GM12878 (cell line): ENCODE results near the gene SNTA1. TPM values are rescaled to one million over a fixed set of nuclear protein-coding genes. Genes with fewer than 3 reads are reported as not detected.

Source experiments
- ATAC-seq: fragments of 200-7000 bp; cut with Tn5 transposase; 3 replicates; pipeline ENCODE4 v1.9.1; 2020; ENCODE audit warnings: mild to moderate bottlenecking, moderate library complexity
- BruUV-seq: library from RNA; stranded (reverse); fragments of 400-500 nt; replicated peaks from 2 replicates; lab custom pipeline; 2021; lab: Mats Ljungman, UMichigan
- CTCF ChIA-PET: fragments of 300-600 bp; sonication (Branson Sonifier 250); formaldehyde crosslinking; extraction: SDS; loops from one replicate; lab custom pipeline; 2021; ENCODE audit warnings: inconsistent platforms; lab: Yijun Ruan, JAX
- POLR2A ChIA-PET: fragments of 350-600 bp; formaldehyde crosslinking; extraction: SDS; loops from one replicate; lab custom pipeline; 2021; ENCODE audit warnings: inconsistent platforms; lab: Charles Lee
- RAD21 ChIA-PET: fragments of 300-600 bp; sonication (Branson Sonifier 250); formaldehyde crosslinking; loops from one replicate; lab custom pipeline; 2023; ENCODE audit warnings: antibody characterized with exemption; ENCODE audit not compliant: unreplicated experiment; lab: Charles Lee
- SMC1A ChIA-PET: fragments of 300-600 bp; sonication (Branson Sonifier 250); formaldehyde crosslinking; loops from one replicate; lab custom pipeline; 2023; ENCODE audit not compliant: unreplicated experiment, uncharacterized antibody; lab: Charles Lee
- DNase-seq: peaks from one replicate; pipeline ENCODE4 v3.0.0-alpha.2; 2011; ENCODE audit warnings: low read depth, low spot score
- FAIRE-seq: peaks from 3 replicates; lab custom pipeline; 2011; peaks lifted over from hg19 to GRCh38; lab: Jason Lieb, UNC
- H2AFZ ChIP-seq: 2 replicates; pipeline ENCODE4 v1.6.0; 2011; ENCODE audit warnings: low read depth, low read length, control low read depth; ENCODE audit not compliant: control insufficient read depth
- H3K27ac ChIP-seq: 2 replicates; pipeline ENCODE4 v1.5.1; 2011; ENCODE audit warnings: control low read depth; ENCODE audit not compliant: control insufficient read depth, insufficient read depth
- H3K27me3 ChIP-seq, 2 experiments: replicated peaks in 1 of 2; 2 replicates each; pipeline versions ENCODE4 v1.6.0 to v1.6.1; 2011; ENCODE audit warnings: low read length in 1 of 2; ENCODE audit not compliant: control insufficient read depth in 2 of 2, insufficient read depth in 2 of 2
- H3K36me3 ChIP-seq, 2 experiments: 2 replicates each; pipeline ENCODE4 v1.5.1; 2011; ENCODE audit warnings: low read length in 1 of 2; ENCODE audit not compliant: control insufficient read depth in 2 of 2, insufficient read depth in 2 of 2
- H3K4me1 ChIP-seq: 2 replicates; pipeline ENCODE4 v1.6.1; 2011; ENCODE audit warnings: mild to moderate bottlenecking, low read length, moderate library complexity, mixed read lengths; ENCODE audit not compliant: control insufficient read depth, insufficient read depth
- H3K4me2 ChIP-seq: 2 replicates; pipeline ENCODE4 v1.6.0; 2011; ENCODE audit warnings: control low read depth; ENCODE audit not compliant: control insufficient read depth, insufficient read depth
- H3K4me3 ChIP-seq: fragments of 200-600 bp; sonication (generic); 2 replicates; pipeline ENCODE4 v1.5.1; 2016
- H3K79me2 ChIP-seq: 2 replicates; pipeline ENCODE4 v1.6.0; 2011; ENCODE audit warnings: low read length; ENCODE audit not compliant: control insufficient read depth, insufficient read depth
- H3K9ac ChIP-seq: 2 replicates; pipeline ENCODE4 v1.8.0; 2011; ENCODE audit warnings: low read length, control low read depth, mixed read lengths; ENCODE audit not compliant: control insufficient read depth, insufficient read depth
- H3K9me3 ChIP-seq: replicated peaks from 3 replicates; pipeline ENCODE4 v1.5.1; 2011; ENCODE audit warnings: mild to moderate bottlenecking, low read length; ENCODE audit not compliant: control insufficient read depth, insufficient read depth
- H4K20me1 ChIP-seq: 2 replicates; pipeline ENCODE4 v1.6.0; 2011; ENCODE audit not compliant: control insufficient read depth, insufficient read depth
- ATF3 ChIP-seq: IDR thresholded peaks from 2 replicates; pipeline ENCODE4 v1.6.1; 2011; ENCODE audit warnings: low read depth, mild to moderate bottlenecking, low read length, moderate library complexity, borderline replicate concordance; ENCODE audit errors: extremely low read depth
- BACH1 ChIP-seq: fragments of 450-650 bp; IDR thresholded peaks from 2 replicates; pipeline ENCODE4 v1.6.1; 2017; ENCODE audit warnings: mild to moderate bottlenecking, borderline replicate concordance
- IKZF2 ChIP-seq, 2 experiments: fragments of 450-650 bp; IDR thresholded peaks; 2 replicates each; pipeline ENCODE4 v1.6.1; 2017; ENCODE audit warnings: mild to moderate bottlenecking in 2 of 2, moderate library complexity in 2 of 2
- RAD51 ChIP-seq: fragments of 450-650 bp; IDR thresholded peaks from 2 replicates; pipeline ENCODE4 v1.6.1; 2016; ENCODE audit warnings: moderate library complexity, mild to moderate bottlenecking, inconsistent platforms
- SMAD1 ChIP-seq: fragments of 450-650 bp; IDR thresholded peaks from 2 replicates; pipeline ENCODE4 v1.6.1; 2018; ENCODE audit warnings: mild to moderate bottlenecking, low read depth; ENCODE audit not compliant: partially characterized antibody
- SMC3 ChIP-seq: IDR thresholded peaks from 2 replicates; pipeline ENCODE4 v1.6.1; 2011; ENCODE audit warnings: low read length, improper control_type of control experiment, borderline replicate concordance
- WGBS: methylation state at CpG from one replicate; pipeline ENCODE4 v1.1.6; 2016; ENCODE audit warnings: low lambda C conversion rate; ENCODE audit not compliant: insufficient replicate concordance, insufficient coverage; ENCODE audit errors: missing lambda C conversion rate; 5-methylcytosine and 5-hydroxymethylcytosine counted together
- in situ Hi-C: fragments of 300-500 bp; cut with MboI; formaldehyde crosslinking; loops from 9 replicates; pipeline ENCODE4 v1.14.3; 2018; ENCODE audit warnings: mixed read lengths
- intact Hi-C: fragments of 100-400 bp; cut with micrococcal nuclease; formaldehyde crosslinking; loops from one replicate; pipeline ENCODE4 v1.14.2; 2022; ENCODE audit not compliant: unreplicated experiment
- polyA plus RNA-seq, 11 experiments: library from polyadenylated mRNA; depleted of rRNA in 4 of 11; unstranded in 6 of 11; stranded (reverse) in 5 of 11; fragments of >200 nt; fragmentation: Nextera tagmentation in 4 of 11; fragmentation: Illumina TruSeq in 1 of 11; extraction: Ambion mirVana in 4 of 11; extraction: Trizol in 1 of 11; gene quantifications; 1 replicate in 1 of 11; 2 replicates in 10 of 11; pipeline versions ENCODE4 v1.2.1 to v1.2.3, GENCODE V29; 2011 to 2016; ENCODE audit warnings: inconsistent platforms in 2 of 11, missing spikeins in 2 of 11, low read depth in 1 of 11
- total RNA-seq, 4 experiments: library from RNA; depleted of rRNA in 3 of 4; stranded (reverse); fragments of >200 nt in 3 of 4; fragmentation: Illumina TruSeq in 1 of 4; extraction: Trizol in 1 of 4; gene quantifications; 2 replicates each; pipeline versions ENCODE4 v1.2.1 to v1.2.3, GENCODE V29; 2013 to 2021

Gene SNTA1
- total and polyA plus RNA-seq, 10 of the 15 experiments (the other 5 are each of a cell fraction or from before 2014, with no cell fraction given), result 0.26 to 5.1 (median 1.8) TPM

- no peaks in the 10 kb centered on the region for H3K79me2 ChIP-seq
- H3K27me3 ChIP-seq, result no peaks in the 10 kb centered on the region
- H3K27ac ChIP-seq, result no peak overlapping the region
- DNase-seq (no peak), ATAC-seq (no peak), FAIRE-seq (no peak)
- 86% methylated on average over 4 of the region's 4 CpGs for WGBS
- no peak overlapping the region for H3K4me3 ChIP-seq
- intact Hi-C loops (no loop called here), in situ Hi-C loops (no loop called here)
- no peaks in the 10 kb centered on the region for H4K20me1 ChIP-seq
- no peaks in the 10 kb centered on the region; the same call in 1 of the 2 replicates for H3K4me1 ChIP-seq
- POLR2A ChIA-PET, result no interaction called here
- BruUV-seq, result no TSS peak
- peaks cover 2 to 10% of the 10 kb centered on the region in 2 experiments for H3K36me3 ChIP-seq
- RAD21 ChIA-PET, result interaction anchor here (0.6 to 1.0 kb wide), 2 partner anchors 295 to 1120 kb away, joined by 3 to 4 read pairs; no protein-coding TSS in a partner anchor
- SMC1A ChIA-PET, result no interaction called here
- H2AFZ ChIP-seq, result no peak overlapping the region
- H3K9me3 ChIP-seq, result no peaks in the 10 kb centered on the region
- no peak overlapping the region for H3K4me2 ChIP-seq
- no peak overlapping the region for H3K9ac ChIP-seq
- CTCF ChIA-PET, result interaction anchor here (0.7 kb wide), 1 partner anchor 16 kb away, joined by 3 read pairs; no protein-coding TSS in a partner anchor
- TF ChIP-seq ATF3, result no peak
- TF ChIP-seq IKZF2 (IDR thresholded peaks at IDR 0.05), result no peak
- no peak for TF ChIP-seq SMC3
Measured at GRCh38 chr20:33372993-33373441, 70.5 kb downstream of the SNTA1 start.

GRCh38 chr20:33370291-33370690 is 73.3 kb downstream of the SNTA1 start:
- Histone ChIP-seq H3K36me3 (peaks cover 5 to 16% of the 10 kb centered on the region in 2 experiments), H3K79me2 (no peaks in the 10 kb centered on the region), H3K27me3 (no peaks in the 10 kb centered on the region), H3K4me2 (no peak overlapping the region), H4K20me1 (no peaks in the 10 kb centered on the region), H3K27ac (no peak overlapping the region), H3K4me3 (no peak overlapping the region), H3K4me1 (no peaks in the 10 kb centered on the region; the same call in 1 of the 2 replicates), H2AFZ (no peak overlapping the region), H3K9me3 (no peaks in the 10 kb centered on the region), H3K9ac (no peak overlapping the region)
- FAIRE-seq (no peak), ATAC-seq (no peak), DNase-seq (no peak)
- intact Hi-C loops (no loop called here), in situ Hi-C loops (no loop called here)
- ChIA-PET SMC1A (no interaction called here), RAD21 (no interaction called here), CTCF (no interaction called here), POLR2A (no interaction called here)
- TF ChIP-seq SMAD1 (no peak), RAD51 (no peak), BACH1 (no peak)
- WGBS, result 98% methylated on average over 8 of the region's 8 CpGs
- no TSS peak for BruUV-seq
